ENCODE measurements around the gene SPATA22. TPM values are rescaled to one million over a fixed set of nuclear protein-coding genes. Genes with fewer than 3 reads are reported as not detected.

The SPATA22 gene
- polyA plus RNA-seq, 1 of the 3 experiments (the other 2 are of a cell fraction): not detected

- no peak for DNase-seq
- TF ChIP-seq RXRA (IDR thresholded peaks at IDR 0.05; ENCODE audit: borderline replicate concordance, low read depth) (no peak), RAD21 (IDR thresholded peaks at IDR 0.05; ENCODE audit: low read length) (no peak), FOXM1 (IDR thresholded peaks at IDR 0.05; ENCODE audit: low read depth) (no peak), MAX (IDR thresholded peaks at IDR 0.05; ENCODE audit: low read depth) (no peak), USF2 (IDR thresholded peaks at IDR 0.05; ENCODE audit: borderline replicate concordance, low read depth, low read length) (no peak), YY1 (IDR thresholded peaks at IDR 0.05; ENCODE audit: low read depth) (no peak), SMC3 (IDR thresholded peaks at IDR 0.05; ENCODE audit: low read depth, low read length) (no peak)
- no peaks in the 10 kb centered on the region for H4K20me1 ChIP-seq (ENCODE audit: insufficient read depth)
- no peaks in the 10 kb centered on the region for H3K9me2 ChIP-seq
- no peak overlapping the region for H3K4me3 ChIP-seq (ENCODE audit: low read depth in 2 of 2, low read length in 1 of 2)
- CTCF ChIA-PET: no interaction called here
- no peak overlapping the region for H2AFZ ChIP-seq (ENCODE audit: low read depth)
- no peak overlapping the region for H3K9ac ChIP-seq
- no peaks in the 10 kb centered on the region for H3K9me3 ChIP-seq
- peaks cover 55% of the 10 kb centered on the region; the same call in 1 of the 2 replicates for H3K27me3 ChIP-seq (ENCODE audit: insufficient read depth)
- WGBS (ENCODE audit: low lambda C conversion rate): 15% methylated on average over 3 of the region's 3 CpGs
- no peaks in the 10 kb centered on the region for H3K36me3 ChIP-seq (replicated peaks in 1 of 2; ENCODE audit: control insufficient read depth in 1 of 2, insufficient read depth in 2 of 2, low read length in 1 of 2)
- no peak overlapping the region for H3K27ac ChIP-seq (ENCODE audit: low read depth in 2 of 2, low read length in 1 of 2)
- H3K4me2 ChIP-seq: no peak overlapping the region
- POLR2A ChIA-PET: no interaction called here
- no peaks in the 10 kb centered on the region for H3K4me1 ChIP-seq (ENCODE audit: control insufficient read depth in 1 of 2, insufficient read depth in 2 of 2, low read depth in 1 of 2, low read length in 1 of 2)
- H3K79me2 ChIP-seq (ENCODE audit: insufficient read depth): no peaks in the 10 kb centered on the region
- no peaks in the 10 kb centered on the region for H3F3A ChIP-seq (replicated peaks; ENCODE audit: insufficient read depth)
Measured at GRCh38 chr17:3474212-3474611, 2.6 kb upstream of the SPATA22 start.

DNA sequence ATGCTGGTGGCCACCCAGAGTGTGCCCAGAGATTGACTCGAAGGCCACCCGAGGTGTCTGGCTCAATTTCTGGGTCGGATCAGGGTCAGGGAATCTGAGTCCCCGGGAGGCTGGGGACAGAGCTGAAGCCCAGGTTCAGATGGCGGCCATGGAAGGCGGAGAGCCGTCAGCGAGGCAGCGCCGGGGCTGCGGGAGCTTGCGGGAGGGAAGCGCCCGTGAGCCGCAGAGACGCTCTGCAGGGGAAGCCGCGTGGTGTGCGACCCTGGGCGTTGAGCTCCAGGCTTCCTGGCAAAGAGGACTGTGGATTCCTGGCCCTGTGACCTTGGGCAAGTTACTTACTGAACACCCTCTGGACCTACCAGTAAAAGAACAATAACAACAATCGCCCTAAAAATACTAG, 518 bp upstream of the SPATA22 start:
- TF ChIP-seq RFX5 (IDR thresholded peaks at IDR 0.05; ENCODE audit: low read length): no peak
- no peak for TF ChIP-seq PBX3 (IDR thresholded peaks at IDR 0.05)
- TF ChIP-seq EP300 (IDR thresholded peaks at IDR 0.05; ENCODE audit: borderline replicate concordance in 1 of 2, low read depth in 1 of 2, low read length in 1 of 2): no peak
- TF ChIP-seq SMC3 (IDR thresholded peaks at IDR 0.05; ENCODE audit: low read depth, low read length): no peak
- TF ChIP-seq MAX (IDR thresholded peaks at IDR 0.05; ENCODE audit: low read depth): no peak
- no peak for TF ChIP-seq RAD21 (IDR thresholded peaks at IDR 0.05; ENCODE audit: low read length)
- TF ChIP-seq CHD2 (IDR thresholded peaks at IDR 0.05; ENCODE audit: low read length, partially characterized antibody): no peak
- TF ChIP-seq TEAD4 (IDR thresholded peaks at IDR 0.05; ENCODE audit: borderline replicate concordance, insufficient read depth): no peak
- no peak for TF ChIP-seq NFIC (IDR thresholded peaks at IDR 0.05; ENCODE audit: borderline replicate concordance)
- TF ChIP-seq NRF1 (IDR thresholded peaks at IDR 0.05; ENCODE audit: low read depth, low read length): no peak
- no peak for TF ChIP-seq FOXJ3 (CRISPR knock-in tag; IDR thresholded peaks at IDR 0.05)
- TF ChIP-seq ZBTB33 (IDR thresholded peaks at IDR 0.05; ENCODE audit: borderline replicate concordance, low read depth): no peak
- no peak for TF ChIP-seq RCOR1 (IDR thresholded peaks at IDR 0.05; ENCODE audit: low read length)
- TF ChIP-seq EZH2phosphoT487 (IDR thresholded peaks at IDR 0.05; ENCODE audit: borderline replicate concordance, low read depth): no peak
- WGBS (ENCODE audit: low lambda C conversion rate): 28% methylated on average over 21 of the region's 21 CpGs

More for the DNA sequence above, 518 bp upstream of the SPATA22 start:
- Histone ChIP-seq H4K20me1 (ENCODE audit: insufficient read depth) (no peaks in the 10 kb centered on the region), H3K4me2 (no peak overlapping the region), H3K27ac (ENCODE audit: low read depth in 2 of 2, low read length in 1 of 2) (no peak overlapping the region), H3K4me1 (ENCODE audit: control insufficient read depth in 1 of 2, insufficient read depth in 2 of 2, low read depth in 1 of 2, low read length in 1 of 2) (no peaks in the 10 kb centered on the region), H3K79me2 (ENCODE audit: insufficient read depth) (no peaks in the 10 kb centered on the region), H3K9ac (no peak overlapping the region), H3F3A (replicated peaks; ENCODE audit: insufficient read depth) (no peaks in the 10 kb centered on the region), H2AFZ (ENCODE audit: low read depth) (no peak overlapping the region), H3K36me3 (replicated peaks in 1 of 2; ENCODE audit: control insufficient read depth in 1 of 2, insufficient read depth in 2 of 2, low read length in 1 of 2) (no peaks in the 10 kb centered on the region), H3K27me3 (ENCODE audit: insufficient read depth) (peaks cover 37% of the 10 kb centered on the region; the same call in 1 of the 2 replicates), H3K9me3 (no peaks in the 10 kb centered on the region), H3K9me2 (no peaks in the 10 kb centered on the region), H3K4me3 (ENCODE audit: low read depth in 2 of 2, low read length in 1 of 2) (no peak overlapping the region)
- ChIA-PET POLR2A (no interaction called here), CTCF (no interaction called here)
- DNase-seq: no peak
